Suprapubic skin (tissue), 4 donors: ENCODE data around the gene EID3. TPM values are rescaled to one million over a fixed set of nuclear protein-coding genes. Genes with fewer than 3 reads are reported as not detected.
"Not testable (repeated sequence)": the region's sequence is repeated elsewhere in the genome, so short reads cannot be mapped to it uniquely, and the experiment has no call there.

ENCODE experiments used
- DNase-seq, 2 donors: peaks; one replicate each; pipeline ENCODE4 v3.0.0-alpha.2; 2019; ENCODE audit warnings: low spot score in 2 of 2
- H3K27ac ChIP-seq: fragments of 200-600 bp; sonication (generic); one replicate; pipeline ENCODE4 v1.5.1; 2019
- H3K27me3 ChIP-seq: fragments of 200-600 bp; sonication (generic); one replicate; pipeline ENCODE4 v1.5.1; 2019
- H3K36me3 ChIP-seq: fragments of 200-600 bp; sonication (generic); one replicate; pipeline ENCODE4 v1.5.1; 2019
- H3K4me1 ChIP-seq: fragments of 200-600 bp; sonication (generic); one replicate; pipeline ENCODE4 v1.5.1; 2019
- H3K4me3 ChIP-seq: fragments of 200-600 bp; sonication (generic); one replicate; pipeline ENCODE4 v1.5.1; 2019; ENCODE audit warnings: mild to moderate bottlenecking
- H3K9me3 ChIP-seq: fragments of 200-600 bp; sonication (generic); one replicate; pipeline ENCODE4 v1.5.1; 2019
- CTCF ChIP-seq, 2 donors: fragments of 200-600 bp in 1 of 2; fragments of 450-650 bp in 1 of 2; sonication (generic) in 1 of 2; IDR thresholded peaks; one replicate each; pipeline ENCODE4 v1.5.1; 2016 to 2019; ENCODE audit warnings: antibody characterized with exemption in 2 of 2, mild to moderate bottlenecking in 1 of 2, moderate library complexity in 1 of 2
- EP300 ChIP-seq: sonication (generic); formaldehyde crosslinking; IDR thresholded peaks from one replicate; pipeline ENCODE4 v1.6.1; 2017; ENCODE audit warnings: antibody characterized with exemption
- POLR2A ChIP-seq, 2 donors: fragments of 450-650 bp; IDR thresholded peaks; one replicate each; pipeline ENCODE4 v1.6.1; 2017; ENCODE audit warnings: antibody characterized with exemption in 2 of 2, mild to moderate bottlenecking in 2 of 2, moderate library complexity in 2 of 2
- POLR2AphosphoS5 ChIP-seq, 3 donors: sonication (generic); formaldehyde crosslinking; IDR thresholded peaks; one replicate each; pipeline ENCODE4 v1.6.1; 2017; ENCODE audit warnings: antibody characterized with exemption in 3 of 3
- WGBS: methylation state at CpG from one replicate; pipeline ENCODE4 v1.1.5; 2018; 5-methylcytosine and 5-hydroxymethylcytosine counted together
- total RNA-seq, 4 donors: library from RNA; depleted of rRNA; stranded (reverse); fragments of >200 nt; gene quantifications; one replicate each; pipeline ENCODE4 v1.1.0, GENCODE V29; 2016

Gene EID3
- total RNA-seq, 4 donors from 2014 or later, result 2.9 to 5.4 (median 4.0) TPM

- Histone ChIP-seq H3K27ac (no peak overlapping the region), H3K36me3 (peaks cover 75% of the 10 kb centered on the region), H3K27me3 (no peaks in the 10 kb centered on the region), H3K4me3 (no peak overlapping the region), H3K4me1 (no peaks in the 10 kb centered on the region), H3K9me3 (no peaks in the 10 kb centered on the region)
- no peak for DNase-seq
- TF ChIP-seq CTCF (IDR thresholded peaks at IDR 0.05) (no peak), EP300 (no peak), POLR2A (IDR thresholded peaks at IDR 0.05) (no peak), POLR2AphosphoS5 (IDR thresholded peaks at IDR 0.05) (no peak)
Observed at GRCh38 chr12:104320627-104321024, 17.1 kb downstream of the EID3 start.

- peaks cover 77% of the 10 kb centered on the region for H3K36me3 ChIP-seq
- H3K4me3 ChIP-seq, result no peak overlapping the region
- H3K4me1 ChIP-seq, result no peaks in the 10 kb centered on the region
- no peak for TF ChIP-seq POLR2AphosphoS5 (IDR thresholded peaks at IDR 0.05)
- TF ChIP-seq CTCF (IDR thresholded peaks at IDR 0.05), result no peak
- no peak for TF ChIP-seq EP300
- TF ChIP-seq POLR2A (IDR thresholded peaks at IDR 0.05), result no peak
- no peaks in the 10 kb centered on the region for H3K27me3 ChIP-seq
- H3K27ac ChIP-seq, result no peak overlapping the region
- 100% methylated on average over 1 of the region's 1 CpG for WGBS
- DNase-seq, result no peak
- H3K9me3 ChIP-seq, result no peaks in the 10 kb centered on the region
Observed at GRCh38 chr12:104321949-104322348, 18.4 kb downstream of the EID3 start.

GRCh38 chr12:104322533-104322932 lies 19.0 kb downstream of the EID3 start:
- H3K9me3 ChIP-seq, DNase-seq: not testable (repeated sequence)

GRCh38 chr12:104323899-104324298 lies 20.4 kb downstream of the EID3 start:
- H3K36me3 ChIP-seq, result peaks cover 77% of the 10 kb centered on the region
- no peak overlapping the region for H3K27ac ChIP-seq
- H3K9me3 ChIP-seq, result no peaks in the 10 kb centered on the region
- TF ChIP-seq POLR2AphosphoS5 (IDR thresholded peaks at IDR 0.05) (no peak), POLR2A (IDR thresholded peaks at IDR 0.05) (no peak), CTCF (IDR thresholded peaks at IDR 0.05) (no peak), EP300 (no peak)
- H3K4me1 ChIP-seq, result no peaks in the 10 kb centered on the region
- no peak overlapping the region for H3K4me3 ChIP-seq
- H3K27me3 ChIP-seq, result no peaks in the 10 kb centered on the region
- no peak for DNase-seq
- WGBS, result 89% methylated on average over 1 of the region's 1 CpG

More at GRCh38 chr12:104322533-104322932, 19.0 kb downstream of the EID3 start:
- WGBS, result 95% methylated on average over 2 of the region's 2 CpGs
- H3K27me3 ChIP-seq, H3K4me1 ChIP-seq, H3K27ac ChIP-seq, H3K4me3 ChIP-seq: not testable (repeated sequence)
- H3K36me3 ChIP-seq, result peaks cover 77% of the 10 kb centered on the region

- peaks cover 59% of the 10 kb centered on the region for H3K36me3 ChIP-seq
- H3K27me3 ChIP-seq, DNase-seq, H3K4me3 ChIP-seq, H3K27ac ChIP-seq, H3K4me1 ChIP-seq, H3K9me3 ChIP-seq: not testable (repeated sequence)
- WGBS, result 92% methylated on average over 6 of the region's 6 CpGs
Observed at GRCh38 chr12:104328278-104328677, 24.7 kb downstream of the EID3 start.

GRCh38 chr12:104328790-104329189 lies 25.3 kb downstream of the EID3 start:
- Histone ChIP-seq H3K9me3 (no peaks in the 10 kb centered on the region), H3K27ac (no peak overlapping the region), H3K36me3 (peaks cover 61% of the 10 kb centered on the region), H3K27me3 (no peaks in the 10 kb centered on the region), H3K4me1 (no peaks in the 10 kb centered on the region), H3K4me3 (no peak overlapping the region)
- 91% methylated on average over 1 of the region's 1 CpG for WGBS
- no peak for DNase-seq
- TF ChIP-seq POLR2AphosphoS5 (IDR thresholded peaks at IDR 0.05), result no peak
- no peak for TF ChIP-seq EP300
- TF ChIP-seq CTCF (IDR thresholded peaks at IDR 0.05), result no peak
- no peak for TF ChIP-seq POLR2A (IDR thresholded peaks at IDR 0.05)
